A549 treated with RU486 at 1 μM for 4 hours (cell line): ENCODE measurements around the gene COX5A. TPM values are rescaled to one million over a fixed set of nuclear protein-coding genes. Genes with fewer than 3 reads are reported as not detected.

Source experiments
- total RNA-seq: library from RNA; stranded (reverse); fragments of 200-300 nt; extraction: Qiagen RNA extraction; gene quantifications from 5 replicates; pipeline ENCODE4 v1.2.3, GENCODE V29; 2022; ENCODE audit warnings: low read depth

COX5A gene
- 518 to 689 TPM (median 562 TPM) in 5 replicates for total RNA-seq

DNA sequence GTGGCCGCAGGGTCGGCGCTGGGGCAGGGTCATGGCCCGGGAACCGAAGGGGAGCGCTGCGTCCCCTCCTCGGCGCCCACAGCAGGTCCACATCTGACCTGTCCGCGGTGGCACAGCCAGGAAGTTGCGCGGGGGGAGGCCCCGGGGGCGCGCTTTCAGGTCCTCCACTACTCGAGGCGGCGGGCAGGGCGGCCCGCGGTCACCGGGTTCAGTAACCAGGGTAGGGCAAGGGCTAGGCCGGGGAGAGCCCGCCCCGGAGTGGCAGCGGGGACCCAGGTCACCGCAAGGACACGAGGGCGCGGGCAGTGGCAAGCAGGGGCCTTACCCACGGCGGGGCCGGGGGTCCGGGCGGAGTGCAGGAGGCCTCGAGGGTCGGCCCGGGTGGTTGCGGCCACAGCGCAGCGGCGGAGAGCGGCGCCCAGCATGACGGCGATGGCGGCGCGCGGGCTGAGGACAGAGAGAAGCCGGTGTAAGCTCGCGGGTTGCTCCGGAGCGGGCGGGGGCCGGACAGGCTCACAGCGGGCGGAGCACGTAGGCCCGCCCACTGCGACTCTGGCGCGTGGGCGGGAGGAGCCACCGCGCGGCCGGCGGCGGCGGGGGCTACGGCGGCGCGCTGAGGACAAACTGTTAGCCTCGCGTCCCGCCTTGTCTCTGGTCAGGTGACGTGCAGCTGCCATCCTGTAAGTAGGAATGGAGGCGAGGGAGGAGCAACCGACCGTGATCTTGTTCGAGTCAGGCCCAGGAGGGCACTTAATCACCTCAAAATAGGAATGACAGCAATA lies at the start of gene COX5A:
Gene COX5A (minus strand): TSS at position 484 of the 782 bp plus-strand sequence. CDS start 59 bp downstream, at position 425.

GRCh38 chr15:74956648-74957475 lies 19.0 kb upstream of the COX5A start, which contains the start of gene RPP25:
Gene RPP25, minus strand, starts transcription at chr15:74956772. Its CDS starts 189 bp downstream, at chr15:74956583.

DNA sequence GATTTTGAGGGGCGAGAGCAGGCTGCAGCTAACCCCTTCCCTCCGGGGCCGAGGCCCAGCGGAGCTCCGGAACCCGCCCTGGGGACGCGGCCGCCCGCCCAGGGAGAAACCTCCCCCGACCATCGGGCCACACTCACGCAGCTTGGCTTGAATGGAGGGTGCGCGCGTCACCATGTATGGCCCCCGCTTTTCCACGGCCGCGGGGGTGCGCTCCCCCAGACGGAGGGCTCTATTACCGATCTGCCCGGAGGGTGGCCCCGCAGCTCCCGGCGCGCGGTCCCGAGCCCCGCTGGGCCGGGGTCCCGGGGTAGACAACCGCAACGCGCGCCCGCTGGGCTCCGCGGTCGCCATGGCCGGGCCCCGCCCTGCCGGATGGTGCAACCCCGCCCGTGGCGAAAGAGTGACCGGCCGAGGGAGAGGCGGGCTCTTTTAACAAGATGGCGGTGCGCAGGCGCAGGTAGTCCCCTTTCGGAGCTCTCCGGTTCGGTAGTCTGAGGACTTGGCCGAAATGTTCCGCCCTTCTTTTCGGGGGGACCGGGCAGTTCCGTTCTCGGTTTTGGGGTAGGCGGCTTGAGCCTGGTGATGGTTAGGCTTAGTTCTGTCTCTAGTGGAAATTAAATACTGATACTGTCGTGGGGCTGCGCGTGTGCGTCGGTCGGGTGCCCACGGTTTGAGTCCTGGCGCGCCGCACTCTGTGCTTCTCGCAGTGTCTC lies 31.3 kb downstream of the COX5A start, which contains the start of gene FAM219B:
Gene FAM219B (minus strand): TSS at position 402 of the 713 bp plus-strand sequence. CDS start 51 bp downstream, at position 351.

DNA sequence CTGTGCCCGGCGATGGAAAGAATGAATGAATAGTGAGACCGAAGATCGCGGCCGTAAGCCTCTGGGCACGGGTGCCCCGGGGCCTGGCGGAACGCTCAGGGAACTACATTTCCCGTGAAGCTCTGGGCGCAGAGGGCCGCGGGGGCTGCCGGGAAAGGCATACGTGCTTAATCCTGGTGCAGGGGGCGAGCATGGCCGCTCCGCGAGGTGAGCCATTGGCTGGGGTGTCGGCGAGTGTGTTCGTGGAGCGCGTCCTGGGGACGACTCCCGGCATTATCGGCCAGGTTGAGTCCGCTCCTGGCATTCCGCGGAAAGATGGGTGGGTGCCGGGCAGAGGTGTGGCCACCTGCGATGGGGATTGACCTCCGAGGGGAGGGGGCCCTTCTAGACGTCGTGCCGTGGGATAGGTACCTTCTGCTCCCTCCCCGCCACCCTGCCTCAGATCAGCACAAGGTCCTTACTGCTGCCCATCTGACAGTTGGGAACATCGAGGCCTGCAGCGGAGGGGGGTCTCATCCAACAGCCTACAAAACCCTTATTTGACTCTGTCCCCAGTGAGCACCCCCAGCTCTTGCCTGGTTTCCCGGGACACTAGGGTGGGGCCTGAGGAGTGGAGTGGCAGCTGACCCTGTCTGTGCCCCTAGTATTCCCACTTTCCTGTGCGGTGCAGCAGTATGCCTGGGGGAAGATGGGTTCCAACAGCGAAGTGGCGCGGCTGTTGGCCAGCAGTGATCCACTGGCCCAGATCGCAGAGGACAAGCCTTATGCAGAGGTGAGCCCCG lies 47.8 kb downstream of the COX5A start, which contains the start of gene MPI:
Gene MPI (plus strand): TSS at position 160 of the 782 bp plus-strand sequence. CDS start 32 bp downstream, at position 192.

DNA sequence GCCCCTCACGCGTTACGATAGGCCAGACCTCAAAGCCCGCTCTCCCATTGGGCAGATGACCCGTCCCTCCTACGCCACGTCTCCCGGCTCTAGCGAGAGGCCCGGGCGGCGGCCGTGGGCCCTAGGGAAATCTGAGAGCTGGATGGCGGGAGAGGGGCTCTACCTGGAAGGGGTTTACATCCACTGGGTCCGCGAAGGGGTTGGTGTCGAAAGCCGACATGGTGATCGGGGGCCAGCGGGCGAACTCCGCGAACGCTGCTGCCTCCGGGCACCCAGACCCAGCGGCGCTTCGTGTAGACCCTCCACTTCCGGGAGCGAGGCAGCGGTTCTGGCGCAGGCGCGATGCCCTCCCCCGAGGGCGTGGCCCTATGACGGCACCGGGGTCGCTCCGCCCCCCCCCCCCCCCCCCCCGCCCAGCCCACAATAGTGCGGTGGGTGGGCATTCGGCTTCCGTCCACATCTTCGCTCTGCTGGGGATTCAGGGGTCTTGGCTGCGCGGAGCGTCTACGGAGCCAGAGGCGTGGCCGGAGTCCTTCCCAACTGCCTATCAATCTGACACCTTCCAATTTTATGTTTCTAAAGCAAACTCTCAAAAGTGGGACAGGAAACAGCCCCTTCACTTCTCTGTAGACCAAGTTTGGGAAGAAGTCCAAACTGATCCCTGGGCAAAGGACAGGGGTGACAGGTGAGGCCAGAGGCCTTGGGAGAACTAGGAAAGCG lies 64.7 kb downstream of the COX5A start, which contains the start of gene SCAMP2:
Gene SCAMP2 (minus strand): TSS at position 330 of the 720 bp plus-strand sequence. CDS start 110 bp downstream, at position 220.

Other genes with a start within 250 kb of the COX5A start
- 17.9 to 20.1 TPM (median 19.6 TPM) in 5 replicates for gene EDC3, start 242.0 kb downstream of the COX5A start, total RNA-seq
- 1.3 to 2.6 TPM (median 1.9 TPM) in 5 replicates for gene CYP1A1, start 212.5 kb downstream of the COX5A start, total RNA-seq
- gene CYP1A2, start 189.2 kb downstream of the COX5A start, total RNA-seq: not detected in 5 replicates
- gene CSK, start 156.0 kb downstream of the COX5A start, total RNA-seq: 56.4 to 66.1 TPM (median 62.3 TPM) in 5 replicates
- gene LMAN1L, start 125.2 kb downstream of the COX5A start, total RNA-seq: not detected in 5 replicates
- gene CPLX3, start 111.4 kb downstream of the COX5A start, total RNA-seq: not detected in 5 replicates
- gene ULK3, start 94.9 kb downstream of the COX5A start, total RNA-seq: 24.9 to 37.6 TPM (median 32.2 TPM) in 5 replicates
- 56.5 to 67.5 TPM (median 62.0 TPM) in 5 replicates for gene SCAMP2, start 64.7 kb downstream of the COX5A start, total RNA-seq
- gene MPI, start 48.0 kb downstream of the COX5A start, total RNA-seq: 29.5 to 38.5 TPM (median 32.8 TPM) in 5 replicates
- 28.6 to 38.9 TPM (median 34.3 TPM) in 5 replicates for gene FAM219B, start 31.2 kb downstream of the COX5A start, total RNA-seq
- gene RPP25, start 18.7 kb upstream of the COX5A start, total RNA-seq: 21.4 to 32.8 TPM (median 29.8 TPM) in 5 replicates
- 11.2 to 15.7 TPM (median 14.7 TPM) in 5 replicates for gene SCAMP5, start 57.5 kb upstream of the COX5A start, total RNA-seq
- gene PPCDC, start 85.5 kb upstream of the COX5A start, total RNA-seq: 14.9 to 25.1 TPM (median 20.8 TPM) in 5 replicates